ENCODE results near the gene HEG1.

DNA sequence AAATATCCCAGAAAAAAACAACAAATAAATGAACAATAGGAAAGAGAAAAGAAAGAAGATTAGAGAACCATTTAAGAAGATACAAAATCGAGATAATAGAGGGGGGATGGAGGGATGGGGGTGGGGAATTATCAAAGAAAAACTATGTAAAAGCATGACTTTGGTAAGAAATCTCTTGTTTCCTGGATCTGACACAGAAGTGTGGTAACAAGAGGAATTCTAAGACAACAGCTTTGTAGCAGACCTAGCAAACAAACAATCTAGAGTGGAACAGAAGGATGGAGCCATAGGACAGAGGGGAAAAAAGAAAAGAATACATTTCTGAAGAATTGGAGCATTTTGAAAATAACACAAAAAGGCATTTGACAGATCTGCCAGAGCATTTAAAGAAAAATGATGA, 49.3 kb upstream of the HEG1 start:
- TF ChIP-seq POLR2AphosphoS5 (IDR thresholded peaks at IDR 0.05) (no peak), EP300 (IDR thresholded peaks at IDR 0.05) (no peak)
- TF ChIP-seq, protein P1, sequence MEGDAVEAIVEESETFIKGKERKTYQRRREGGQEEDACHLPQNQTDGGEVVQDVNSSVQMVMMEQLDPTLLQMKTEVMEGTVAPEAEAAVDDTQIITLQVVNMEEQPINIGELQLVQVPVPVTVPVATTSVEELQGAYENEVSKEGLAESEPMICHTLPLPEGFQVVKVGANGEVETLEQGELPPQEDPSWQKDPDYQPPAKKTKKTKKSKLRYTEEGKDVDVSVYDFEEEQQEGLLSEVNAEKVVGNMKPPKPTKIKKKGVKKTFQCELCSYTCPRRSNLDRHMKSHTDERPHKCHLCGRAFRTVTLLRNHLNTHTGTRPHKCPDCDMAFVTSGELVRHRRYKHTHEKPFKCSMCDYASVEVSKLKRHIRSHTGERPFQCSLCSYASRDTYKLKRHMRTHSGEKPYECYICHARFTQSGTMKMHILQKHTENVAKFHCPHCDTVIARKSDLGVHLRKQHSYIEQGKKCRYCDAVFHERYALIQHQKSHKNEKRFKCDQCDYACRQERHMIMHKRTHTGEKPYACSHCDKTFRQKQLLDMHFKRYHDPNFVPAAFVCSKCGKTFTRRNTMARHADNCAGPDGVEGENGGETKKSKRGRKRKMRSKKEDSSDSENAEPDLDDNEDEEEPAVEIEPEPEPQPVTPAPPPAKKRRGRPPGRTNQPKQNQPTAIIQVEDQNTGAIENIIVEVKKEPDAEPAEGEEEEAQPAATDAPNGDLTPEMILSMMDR (IDR thresholded peaks at IDR 0.05), result no peak
